ENCODE measurements around the gene NTNG1.

NTNG1 gene

GRCh38 chr1:107200631-107201030 lies 59.8 kb downstream of the NTNG1 start:
- no peak for DNase-seq
- H3K27ac ChIP-seq = no peak overlapping the region
- no peaks in the 10 kb centered on the region for H3K36me3 ChIP-seq
- peaks cover 0 to 2% (median 0%) of the 10 kb centered on the region in 3 donors for H3K9me3 ChIP-seq
- no peaks in the 10 kb centered on the region for H3K4me1 ChIP-seq
- intact Hi-C loops (cut with DNase I; ENCODE audit: low total_unique reads) = no loop called here
- TF ChIP-seq, protein P1, sequence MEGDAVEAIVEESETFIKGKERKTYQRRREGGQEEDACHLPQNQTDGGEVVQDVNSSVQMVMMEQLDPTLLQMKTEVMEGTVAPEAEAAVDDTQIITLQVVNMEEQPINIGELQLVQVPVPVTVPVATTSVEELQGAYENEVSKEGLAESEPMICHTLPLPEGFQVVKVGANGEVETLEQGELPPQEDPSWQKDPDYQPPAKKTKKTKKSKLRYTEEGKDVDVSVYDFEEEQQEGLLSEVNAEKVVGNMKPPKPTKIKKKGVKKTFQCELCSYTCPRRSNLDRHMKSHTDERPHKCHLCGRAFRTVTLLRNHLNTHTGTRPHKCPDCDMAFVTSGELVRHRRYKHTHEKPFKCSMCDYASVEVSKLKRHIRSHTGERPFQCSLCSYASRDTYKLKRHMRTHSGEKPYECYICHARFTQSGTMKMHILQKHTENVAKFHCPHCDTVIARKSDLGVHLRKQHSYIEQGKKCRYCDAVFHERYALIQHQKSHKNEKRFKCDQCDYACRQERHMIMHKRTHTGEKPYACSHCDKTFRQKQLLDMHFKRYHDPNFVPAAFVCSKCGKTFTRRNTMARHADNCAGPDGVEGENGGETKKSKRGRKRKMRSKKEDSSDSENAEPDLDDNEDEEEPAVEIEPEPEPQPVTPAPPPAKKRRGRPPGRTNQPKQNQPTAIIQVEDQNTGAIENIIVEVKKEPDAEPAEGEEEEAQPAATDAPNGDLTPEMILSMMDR (IDR thresholded peaks at IDR 0.05) = no peak
- H3K4me3 ChIP-seq = no peak overlapping the region
- no peaks in the 10 kb centered on the region for H3K27me3 ChIP-seq

- Histone ChIP-seq H3K9me3 (peaks cover 0 to 2% (median 0%) of the 10 kb centered on the region in 3 donors), H3K4me1 (no peaks in the 10 kb centered on the region), H3K27ac (no peak overlapping the region), H3K36me3 (no peaks in the 10 kb centered on the region), H3K4me3 (no peak overlapping the region), H3K27me3 (no peaks in the 10 kb centered on the region)
- intact Hi-C loops (cut with DNase I; ENCODE audit: low total_unique reads) = no loop called here
- no peak for DNase-seq
- TF ChIP-seq, protein P1 (IDR thresholded peaks at IDR 0.05) = no peak
Measured at GRCh38 chr1:107202007-107202406, 61.2 kb downstream of the NTNG1 start.

- TF ChIP-seq, protein P1 (IDR thresholded peaks at IDR 0.05) = no peak
- Histone ChIP-seq H3K4me3 (no peak overlapping the region), H3K4me1 (no peaks in the 10 kb centered on the region), H3K27me3 (no peaks in the 10 kb centered on the region), H3K27ac (no peak overlapping the region), H3K36me3 (no peaks in the 10 kb centered on the region), H3K9me3 (no peaks in the 10 kb centered on the region)
- intact Hi-C loops (cut with DNase I; ENCODE audit: low total_unique reads) = no loop called here
- DNase-seq = no peak
Measured at GRCh38 chr1:107213225-107213624, 72.4 kb downstream of the NTNG1 start.

DNA sequence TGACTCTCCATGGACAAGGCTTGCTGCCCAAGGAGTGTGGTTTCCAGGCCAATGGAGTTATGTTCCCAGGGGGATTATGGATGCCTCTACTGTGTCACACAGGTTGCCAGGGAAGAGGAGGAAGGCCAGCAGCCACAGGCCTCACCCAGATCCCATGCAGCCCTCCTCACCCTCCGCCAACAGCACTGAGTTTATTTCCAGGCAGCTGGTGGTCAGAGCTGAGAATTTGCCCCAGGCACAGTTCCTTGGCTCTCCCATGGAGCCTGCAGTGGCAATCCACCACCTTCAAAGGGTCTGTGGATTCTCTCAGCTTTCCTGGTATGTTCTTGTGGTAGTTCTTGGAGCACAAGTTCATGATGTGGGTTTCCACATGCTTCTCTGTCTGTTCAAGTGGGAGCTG lies 79.2 kb downstream of the NTNG1 start:
- Histone ChIP-seq H3K27me3 (no peaks in the 10 kb centered on the region), H3K4me1 (no peaks in the 10 kb centered on the region), H3K4me3 (no peak overlapping the region), H3K36me3 (no peaks in the 10 kb centered on the region), H3K9me3 (peaks cover 0 to 2% (median 0%) of the 10 kb centered on the region in 3 donors), H3K27ac (no peak overlapping the region)
- TF ChIP-seq, protein P1 (IDR thresholded peaks at IDR 0.05) = no peak
- intact Hi-C loops (cut with DNase I; ENCODE audit: low total_unique reads) = no loop called here
- no peak for DNase-seq

GRCh38 chr1:107225706-107226105 lies 84.9 kb downstream of the NTNG1 start:
- Histone ChIP-seq H3K4me1 (no peaks in the 10 kb centered on the region), H3K36me3 (no peaks in the 10 kb centered on the region), H3K27ac (no peak overlapping the region), H3K4me3 (no peak overlapping the region), H3K27me3 (no peaks in the 10 kb centered on the region), H3K9me3 (peaks cover 0 to 2% (median 0%) of the 10 kb centered on the region in 3 donors)
- TF ChIP-seq, protein P1 (IDR thresholded peaks at IDR 0.05) = no peak
- intact Hi-C loops (cut with DNase I; ENCODE audit: low total_unique reads) = no loop called here
- DNase-seq = no peak

Data from tibial artery (tissue), 4 donors.